Hematopoietic multipotent progenitor cell treated with erythropoietin and hydrocortisone succinate and interleukin-3 and kit ligand, for 17 days (in vitro differentiated cells): Measurements from ENCODE around the gene ATP13A4.
"Not testable (repeated sequence)": the region's sequence is repeated elsewhere in the genome, so short reads cannot be mapped to it uniquely, and the experiment has no call there.

Experiments used
- DNase-seq: peaks from one replicate; pipeline ENCODE4 v3.0.0-alpha.2; 2015; ENCODE audit warnings: low spot score

ATP13A4 gene

DNA sequence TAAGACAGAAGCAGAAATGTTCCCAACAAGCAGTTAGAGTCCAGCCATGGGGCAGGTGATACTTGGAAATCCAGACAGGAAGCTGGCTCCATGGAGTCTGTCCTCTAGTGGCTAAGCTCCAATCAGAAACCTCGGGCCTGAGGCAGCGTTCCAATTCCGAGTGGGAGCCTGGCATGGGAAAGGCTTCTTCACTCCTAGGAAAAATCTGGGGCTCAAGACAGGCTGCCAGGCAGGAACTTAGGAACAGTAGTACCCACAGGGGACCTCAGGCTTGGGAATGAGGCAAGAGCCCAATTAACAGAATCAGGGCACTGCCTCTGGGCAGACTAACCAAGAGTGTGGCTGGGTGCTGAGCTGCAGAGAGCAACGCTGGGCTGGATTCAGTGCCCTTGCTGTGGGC is 6.2 kb upstream of the ATP13A4 start:
- no peak for DNase-seq

DNA sequence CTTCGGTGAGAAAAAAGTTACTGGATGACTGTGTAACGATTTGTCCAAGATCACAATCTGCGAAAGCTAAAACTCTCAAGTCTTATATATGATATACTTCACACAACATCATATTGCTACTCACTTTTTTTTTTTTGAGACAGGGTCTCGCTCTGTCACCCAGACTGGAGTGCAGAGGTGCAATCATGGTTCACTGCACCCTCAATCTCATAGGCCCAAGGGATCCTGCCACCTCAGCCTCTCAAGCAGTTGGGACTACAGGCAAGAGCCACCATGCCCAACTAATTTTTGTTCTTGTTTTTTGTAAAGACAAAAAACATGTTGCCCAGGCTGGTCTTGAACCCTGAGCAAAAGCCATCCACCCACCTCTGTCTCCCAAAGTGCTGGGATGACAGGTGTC is 5.4 kb upstream of the ATP13A4 start:
- no peak for DNase-seq

DNA sequence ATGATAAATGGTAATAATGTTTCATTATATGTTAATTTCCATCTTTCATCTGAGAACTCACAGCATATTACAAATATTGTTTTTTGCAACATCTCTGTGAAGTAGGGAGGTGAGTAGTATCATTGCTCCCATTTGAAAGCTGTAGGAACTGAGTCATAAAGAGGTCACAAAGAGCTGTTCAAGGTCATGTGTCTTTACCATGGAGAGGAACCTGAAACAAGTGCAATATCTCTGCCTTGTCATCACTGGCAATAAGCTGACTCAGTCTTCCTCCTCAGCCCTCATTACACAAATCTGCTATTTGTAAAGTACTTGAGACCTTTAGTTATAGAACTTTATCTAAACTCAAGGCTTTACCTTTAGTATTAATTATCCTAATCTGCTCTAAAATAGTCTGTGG is 4.4 kb upstream of the ATP13A4 start:
- DNase-seq, result no peak

DNA sequence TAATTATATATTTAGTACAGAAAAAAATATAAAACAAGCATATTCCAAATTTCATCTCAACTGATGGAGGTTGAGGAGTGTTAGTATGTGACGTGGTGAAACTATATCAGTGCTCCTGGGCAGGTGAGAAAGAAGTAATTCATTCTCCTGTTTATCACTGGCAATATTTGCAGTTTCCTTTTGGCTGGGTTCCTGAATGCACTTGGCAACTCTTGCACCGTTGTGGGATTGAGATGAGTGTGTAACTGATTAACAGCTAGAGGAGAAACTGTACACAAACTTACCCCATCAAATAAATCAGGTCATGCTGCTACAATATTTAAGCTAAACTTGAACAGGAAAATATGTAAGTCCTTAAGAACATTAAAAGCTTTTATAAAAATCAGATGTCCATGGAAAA is 2.1 kb upstream of the ATP13A4 start:
- no peak for DNase-seq

DNA sequence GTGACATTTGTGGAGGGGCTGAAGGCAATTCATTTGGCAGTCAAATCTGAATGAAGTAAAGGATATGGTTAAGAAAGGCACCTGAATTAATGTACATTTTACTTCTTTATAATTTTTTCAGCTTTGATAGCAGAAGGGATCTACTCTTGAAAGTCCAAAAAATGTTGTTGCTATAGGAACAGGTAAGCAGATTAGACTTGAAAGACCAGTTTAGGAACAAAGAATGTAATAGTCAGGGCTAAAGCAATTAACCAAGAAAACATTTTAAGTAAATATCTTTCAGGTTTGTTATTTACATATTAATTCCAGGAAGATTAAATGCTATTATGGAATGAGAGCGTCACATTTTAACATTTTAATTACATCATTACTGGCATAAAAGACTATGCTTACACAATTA is 1.1 kb downstream of the ATP13A4 start:
- no peak for DNase-seq

DNA sequence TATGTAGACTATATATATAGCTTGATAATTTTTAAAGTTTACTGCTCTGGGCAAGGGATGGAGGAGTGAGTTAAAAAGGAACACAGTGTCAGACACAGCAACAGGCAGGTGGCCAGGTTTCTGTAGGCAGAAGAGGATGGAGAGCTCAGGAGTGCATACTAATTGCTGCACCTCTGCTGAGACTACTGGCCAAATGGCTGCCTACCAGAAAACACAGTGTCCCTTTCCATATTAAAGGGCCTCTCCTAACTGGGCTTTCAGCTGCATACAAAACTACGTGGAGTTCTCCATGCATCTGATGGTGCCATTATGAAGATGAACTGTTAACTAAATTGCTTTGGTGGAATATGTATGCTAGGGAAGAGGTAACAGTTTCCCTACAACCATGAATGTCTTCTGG is 1.8 kb downstream of the ATP13A4 start:
- DNase-seq, result no peak

DNA sequence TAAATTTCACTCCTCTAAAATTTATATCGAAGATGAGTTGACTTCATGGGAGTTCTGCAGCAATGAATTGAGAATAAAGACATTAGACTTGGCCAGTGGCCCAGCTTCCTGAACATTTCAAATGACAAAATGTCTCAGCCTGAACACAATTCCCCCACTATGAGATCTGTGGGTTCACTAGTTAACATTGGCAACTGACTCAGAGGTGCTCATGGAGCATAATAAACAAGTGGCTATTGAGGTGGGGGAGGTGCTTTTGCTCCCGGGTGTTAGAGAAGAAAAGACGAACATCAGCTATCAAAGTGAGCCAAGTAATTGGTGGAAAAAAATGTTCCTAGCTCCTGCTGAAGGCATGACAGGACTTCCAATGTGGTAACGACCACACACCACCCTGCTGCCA is 6.3 kb downstream of the ATP13A4 start:
- DNase-seq, result no peak

DNA sequence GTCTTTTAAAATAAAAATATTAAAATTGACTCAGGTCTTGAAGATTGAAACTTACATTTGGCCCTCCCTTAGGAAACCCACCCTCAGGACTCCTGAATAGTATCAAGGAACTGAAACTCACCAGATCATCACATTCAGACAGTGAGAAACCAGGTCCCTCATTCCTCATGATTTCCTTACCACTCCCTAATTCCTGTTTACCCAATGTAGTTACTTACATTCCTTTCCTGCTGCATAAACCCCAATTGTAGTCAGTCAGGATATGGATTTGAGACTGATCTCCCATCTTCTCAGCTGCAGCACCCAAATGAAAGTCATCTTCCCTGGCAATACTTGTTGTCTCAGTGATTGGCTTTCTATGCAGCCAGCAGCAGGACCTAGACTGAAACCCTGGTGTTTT is 8.6 kb downstream of the ATP13A4 start:
- DNase-seq, result no peak

DNA sequence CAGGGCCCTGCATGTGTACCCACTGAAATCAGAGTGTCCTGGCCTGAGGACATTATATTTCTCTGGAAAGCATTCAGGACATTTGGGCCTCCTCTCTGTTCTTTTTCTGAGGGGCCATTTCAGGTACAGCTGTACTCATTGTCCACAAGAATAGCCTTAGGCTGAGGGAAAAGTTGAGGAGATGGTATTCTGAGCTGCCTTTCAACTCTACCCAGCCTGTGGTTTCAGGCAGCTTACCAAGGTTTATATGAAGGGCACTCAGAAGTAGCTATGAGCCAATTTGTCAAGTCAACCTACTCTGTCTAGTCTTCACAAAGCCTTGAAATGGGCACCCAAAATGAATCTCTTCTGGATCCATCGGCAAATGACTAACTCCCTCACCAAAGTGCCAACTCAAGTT is 9.4 kb downstream of the ATP13A4 start:
- DNase-seq, result no peak

DNA sequence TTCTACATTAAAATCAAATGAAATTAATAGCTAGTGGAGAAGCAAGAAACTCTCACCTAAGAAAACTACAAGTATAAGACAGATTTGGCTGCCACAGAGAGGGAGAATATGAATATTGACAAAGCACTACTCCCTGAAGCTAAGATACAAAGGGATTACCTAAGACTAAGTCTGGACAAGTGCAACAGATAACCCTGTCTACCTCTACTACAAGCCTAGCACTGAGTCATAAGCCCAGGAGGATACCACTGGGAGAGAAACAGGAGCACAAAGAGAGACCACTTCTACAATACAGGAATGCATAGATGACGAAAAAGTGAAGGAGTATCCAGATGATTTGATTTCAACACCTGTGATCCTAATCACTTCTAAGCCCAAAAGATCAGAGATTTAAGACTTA is 10.4 kb downstream of the ATP13A4 start:
- no peak for DNase-seq

DNA sequence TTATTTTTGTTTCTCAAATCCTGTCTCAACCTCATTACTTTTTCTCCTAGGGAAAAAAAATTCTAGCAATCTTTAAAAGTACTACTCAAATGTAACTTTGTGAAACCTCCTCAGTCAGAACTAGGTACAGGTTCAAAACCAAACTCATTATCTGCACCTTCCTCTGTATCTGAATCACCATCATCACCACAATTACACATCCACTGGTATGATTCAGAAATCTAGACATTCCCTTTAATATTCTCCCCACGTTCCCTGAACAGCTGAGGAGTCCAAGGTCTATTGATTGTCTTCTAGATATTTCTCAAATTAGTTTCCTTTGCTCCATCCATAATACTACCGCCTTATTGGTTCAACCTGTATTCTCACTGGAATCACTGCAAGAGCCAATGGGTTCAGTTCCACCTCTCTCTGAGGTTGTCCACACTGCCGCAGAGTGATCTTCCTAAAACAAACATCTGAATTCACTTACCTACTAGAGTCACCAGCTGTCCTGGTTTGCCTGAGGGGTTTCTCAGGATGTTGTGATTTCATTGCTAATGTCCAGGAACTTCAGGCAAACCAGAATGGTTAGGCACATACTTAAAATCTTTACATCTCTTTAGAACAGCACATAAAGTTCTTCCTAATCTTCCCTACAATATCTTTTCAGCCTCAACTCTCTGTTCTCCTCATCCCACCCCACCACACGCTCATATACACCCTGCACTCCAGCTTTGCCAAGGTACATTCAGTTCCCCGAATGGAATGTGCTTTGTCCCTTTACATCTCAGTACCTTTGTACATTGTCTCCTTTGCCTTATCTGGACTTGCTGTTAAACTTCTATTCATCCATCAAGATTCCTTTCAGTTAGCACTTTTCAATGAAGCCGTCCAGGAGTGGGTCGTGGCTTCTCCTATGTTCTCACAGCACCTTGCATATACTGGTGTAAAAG is 24.2 kb downstream of the ATP13A4 start:
- DNase-seq, result no peak

DNA sequence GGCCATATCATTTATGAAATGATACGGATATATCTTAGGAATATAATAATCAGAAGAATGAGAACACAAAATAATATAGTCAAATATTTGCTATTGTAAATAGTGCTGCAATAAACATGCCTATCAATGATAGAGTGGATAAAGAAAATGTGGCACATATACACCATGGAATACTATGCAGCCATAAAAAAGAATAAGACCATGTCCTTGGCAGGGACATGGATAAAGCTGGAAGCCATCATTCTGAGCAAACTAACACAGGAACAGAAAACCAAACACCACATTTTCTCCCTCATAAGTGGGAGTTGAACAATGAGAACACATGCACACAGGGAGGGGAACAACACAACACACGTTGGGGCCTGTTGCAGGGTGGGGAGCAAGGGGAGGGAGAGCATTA is 28.6 kb downstream of the ATP13A4 start:
- DNase-seq, result not testable (repeated sequence)

DNA sequence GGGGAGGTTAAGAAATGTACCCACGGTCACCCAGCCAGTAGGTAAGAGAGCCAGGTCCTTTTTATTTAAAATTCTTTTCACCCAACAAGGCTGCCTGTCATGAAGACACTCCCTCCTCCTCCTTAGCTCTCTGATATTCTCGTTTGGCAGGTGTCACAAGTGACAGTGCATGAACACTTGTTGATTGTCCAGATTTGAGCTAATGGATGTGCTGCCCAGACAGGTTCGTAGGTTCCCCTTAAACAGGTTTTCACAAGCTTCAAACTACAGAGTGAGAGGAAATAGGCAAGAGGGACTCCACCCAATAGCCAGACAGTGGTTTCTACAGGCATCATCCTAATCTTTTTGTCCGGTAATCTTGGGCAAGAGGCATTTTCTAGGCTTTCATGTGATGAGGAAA is 32.2 kb downstream of the ATP13A4 start:
- DNase-seq, result no peak

DNA sequence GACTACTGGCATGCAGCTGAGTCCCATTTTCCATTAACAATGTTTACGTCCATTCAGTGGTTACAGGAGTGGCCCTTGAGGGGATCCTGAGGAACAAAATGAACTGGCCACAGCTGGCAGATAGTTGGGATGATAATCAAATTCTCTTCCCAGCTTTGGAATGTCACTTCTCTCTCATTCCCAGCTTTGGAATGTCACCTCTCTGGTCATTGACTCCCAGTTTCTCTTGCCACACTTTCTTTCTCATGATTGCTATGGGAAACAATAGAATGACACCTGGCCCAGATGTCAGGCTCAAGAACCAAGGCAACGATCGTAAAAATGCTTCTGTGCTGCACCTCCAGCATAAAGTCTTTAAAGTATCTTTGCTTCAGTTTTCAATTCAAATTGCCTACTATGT is 34.0 kb downstream of the ATP13A4 start:
- no peak for DNase-seq

DNA sequence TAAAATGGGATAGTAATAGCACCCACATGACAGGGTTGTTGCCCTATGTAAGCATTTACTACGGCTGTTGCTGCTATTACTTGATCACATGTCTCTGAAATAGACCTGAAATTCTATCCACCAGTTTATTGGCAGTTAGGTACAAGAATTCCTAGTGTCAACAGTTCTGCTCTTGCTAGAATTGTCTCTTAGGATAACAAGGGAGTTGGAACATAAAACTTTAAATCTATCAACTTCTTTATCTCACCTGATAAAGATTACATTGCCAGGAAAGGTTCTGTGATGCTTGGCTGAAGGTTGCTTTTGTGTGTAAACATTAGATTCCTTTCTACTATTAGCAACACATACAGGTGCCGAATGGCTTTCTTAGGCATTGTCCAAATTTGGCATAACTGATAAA is 38.7 kb downstream of the ATP13A4 start:
- DNase-seq, result no peak

DNA sequence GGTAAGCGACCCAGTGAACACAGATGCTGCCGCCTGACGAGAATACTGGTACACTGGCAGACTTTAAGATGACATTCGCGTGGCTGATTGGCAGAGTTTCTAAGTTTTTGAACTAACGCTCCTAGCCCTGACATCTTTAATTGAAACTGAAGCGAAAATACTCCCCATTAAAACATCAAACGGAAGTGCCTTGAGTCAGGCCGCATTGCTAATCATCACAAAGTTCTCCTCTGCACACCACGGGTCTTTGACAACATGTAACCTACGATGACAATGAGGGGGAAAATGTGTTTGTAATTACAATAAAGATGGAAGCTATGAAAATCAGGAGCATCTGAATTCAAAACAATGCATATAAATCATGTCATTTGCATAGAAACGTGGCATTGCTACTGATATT is 44.5 kb downstream of the ATP13A4 start:
- DNase-seq, result no peak

DNA sequence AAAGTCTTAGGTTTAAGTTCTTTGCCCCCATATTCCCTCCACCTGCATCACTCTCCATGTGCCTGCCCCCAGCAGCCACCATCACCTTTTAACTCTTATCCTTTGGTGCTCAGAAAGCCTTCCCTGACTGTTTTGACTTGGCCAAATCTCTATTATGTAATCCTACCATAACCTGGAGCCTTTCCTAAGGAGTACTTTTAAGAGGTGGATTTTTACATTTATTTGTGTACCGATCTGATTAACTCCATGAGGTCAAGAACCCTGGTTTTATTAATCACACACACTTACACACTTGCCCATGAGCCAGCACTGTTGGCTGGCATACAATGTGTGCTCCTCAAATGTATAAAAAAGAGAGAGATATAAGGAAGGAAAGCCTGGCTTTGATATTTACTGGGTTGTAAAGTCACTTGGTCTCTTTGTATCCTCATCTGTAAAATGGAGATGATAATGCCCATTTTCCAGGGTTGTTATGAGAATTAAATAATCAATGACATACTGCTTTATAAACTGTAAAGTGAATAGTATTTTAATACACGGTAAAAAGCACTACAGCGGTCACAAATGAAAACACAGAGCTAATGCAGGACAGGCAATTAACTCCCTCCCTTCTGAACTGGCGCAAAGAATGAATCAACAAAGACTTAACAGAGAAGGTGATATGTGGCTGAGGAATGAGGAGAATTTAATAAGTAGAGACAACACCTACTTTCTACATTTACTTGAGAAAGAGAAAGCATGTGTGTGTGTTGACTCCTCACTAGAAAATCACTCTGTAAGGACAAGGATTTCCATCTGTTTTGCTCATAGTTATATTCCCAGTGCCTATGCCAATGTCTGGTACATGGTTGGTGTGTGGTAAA is 45.4 kb downstream of the ATP13A4 start:
- DNase-seq, result no peak

DNA sequence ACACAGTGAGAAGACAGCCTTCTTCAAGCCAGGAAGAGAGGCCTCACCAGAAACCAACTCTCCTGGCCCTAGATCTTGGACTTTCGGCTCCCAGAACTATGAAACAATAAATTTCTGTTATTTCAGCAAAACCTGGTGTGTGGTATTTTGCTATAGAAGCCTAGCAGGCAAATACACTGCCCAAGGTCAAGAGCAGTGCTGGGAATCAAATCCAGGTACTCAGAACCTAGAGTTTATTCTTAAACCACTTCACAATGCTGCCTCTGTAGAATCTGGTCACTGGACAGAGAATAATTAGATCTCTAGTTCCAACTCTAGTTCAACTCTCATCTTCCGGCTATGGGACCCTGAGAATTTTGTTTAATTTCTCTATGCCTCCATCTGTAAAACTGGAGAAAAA is 46.6 kb downstream of the ATP13A4 start:
- DNase-seq, result no peak

DNA sequence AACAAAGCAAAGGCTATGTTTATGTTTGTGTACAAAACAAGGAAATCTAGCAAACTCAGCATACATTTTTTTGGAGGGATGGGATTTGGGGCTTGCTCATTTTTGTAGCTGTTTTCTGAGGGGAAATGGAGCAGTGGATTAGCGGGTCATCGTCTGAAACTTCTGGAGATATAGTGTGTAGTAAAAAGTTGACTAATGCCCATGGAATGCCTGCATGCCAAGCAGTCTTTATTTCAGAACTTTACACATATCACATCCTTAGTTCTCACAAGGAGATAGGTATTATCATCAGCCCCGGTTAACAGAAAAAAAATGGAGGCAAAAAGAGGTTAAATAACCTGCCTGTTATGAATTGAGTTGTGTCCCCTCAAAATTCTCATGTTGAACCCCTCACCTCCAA is 47.1 kb downstream of the ATP13A4 start:
- no peak for DNase-seq

DNA sequence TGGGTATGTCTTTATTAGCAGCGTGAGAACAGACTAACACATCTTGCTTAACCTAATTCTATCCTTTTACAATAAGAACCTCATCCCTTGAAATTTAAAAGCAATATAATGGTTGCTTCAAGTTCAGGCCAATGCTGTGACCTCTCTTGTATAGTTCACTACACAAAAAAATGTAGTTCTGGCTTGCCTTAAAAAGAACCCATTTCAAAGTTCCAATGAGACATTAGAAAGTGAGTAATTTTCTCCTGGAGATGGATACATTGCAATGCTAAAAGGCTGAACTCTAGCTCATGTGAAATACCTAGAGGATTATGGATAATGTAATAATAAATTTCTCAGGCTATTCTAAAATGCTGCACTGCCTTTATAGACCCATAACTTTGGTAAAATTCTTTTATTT is 47.8 kb downstream of the ATP13A4 start:
- no peak for DNase-seq

DNA sequence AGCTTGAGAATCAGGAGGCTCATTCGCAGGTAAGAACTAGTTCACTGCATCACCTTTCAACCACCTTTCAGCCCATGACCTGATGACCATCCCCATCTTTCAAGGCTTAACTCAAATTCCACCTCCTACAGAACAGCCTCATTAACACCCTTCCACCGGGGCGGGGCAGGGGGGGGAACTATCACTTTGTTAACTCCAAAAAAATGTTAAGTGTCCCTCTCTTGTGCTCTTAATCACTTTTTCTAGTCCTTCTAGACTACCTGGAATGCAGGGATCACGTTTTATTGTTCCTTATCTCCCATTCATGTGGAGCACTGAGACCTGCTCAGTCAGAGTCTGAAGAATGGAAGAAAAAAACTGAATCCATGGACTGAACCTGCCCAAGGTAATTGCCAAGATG is 51.8 kb downstream of the ATP13A4 start:
- no peak for DNase-seq

DNA sequence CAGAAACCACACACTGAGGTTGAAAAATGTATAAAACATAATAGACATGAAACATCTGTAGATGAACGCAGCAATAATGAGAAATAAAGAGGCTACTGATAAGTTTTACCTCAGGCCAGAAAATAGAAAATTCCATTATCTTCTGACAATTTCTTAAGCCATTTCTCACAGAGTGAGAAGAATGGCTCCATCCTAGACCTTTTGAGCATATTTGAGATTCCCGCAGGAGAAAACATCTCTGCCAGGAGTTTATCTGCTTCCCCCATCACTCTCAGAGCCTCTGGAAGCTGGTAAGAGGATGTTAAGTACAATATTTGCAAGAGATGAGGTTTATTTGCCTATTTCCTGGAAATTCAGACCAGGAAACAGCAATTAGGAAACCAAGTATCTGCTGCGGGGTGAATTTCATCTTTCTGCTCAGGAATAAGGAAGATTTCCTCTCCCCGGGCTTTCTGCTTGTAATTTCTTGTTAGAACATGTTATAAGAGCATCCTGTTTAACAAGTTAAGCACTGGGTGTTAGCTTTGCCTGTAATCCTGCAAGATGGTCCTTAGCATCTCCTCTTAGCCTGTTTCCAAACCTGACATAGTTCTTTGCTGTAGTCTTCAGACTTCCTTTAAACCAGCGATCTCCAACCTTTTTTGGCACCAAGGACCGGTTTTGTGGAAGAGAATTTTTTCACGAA is 54.8 kb downstream of the ATP13A4 start:
- DNase-seq, result no peak
